Glutamatergic neuron (in vitro differentiated cells): ENCODE results near the gene ZFAND3. TPM values are rescaled to one million over a fixed set of nuclear protein-coding genes. Genes with fewer than 3 reads are reported as not detected.

Experiments used
- DNase-seq: peaks from one replicate; pipeline ENCODE4 v3.0.0; 2022
- H3K27ac Mint-ChIP-seq: one replicate; pipeline ENCODE4 v1.8.0; 2020; ENCODE audit warnings: mild to moderate bottlenecking, mixed read lengths, inconsistent platforms; ENCODE audit not compliant: unreplicated experiment
- H3K27me3 Mint-ChIP-seq: one replicate; pipeline ENCODE4 v1.8.0; 2020; ENCODE audit warnings: mild to moderate bottlenecking, moderate library complexity, mixed read lengths, inconsistent platforms; ENCODE audit not compliant: unreplicated experiment
- H3K36me3 Mint-ChIP-seq: one replicate; pipeline ENCODE4 v1.8.0; 2020; ENCODE audit warnings: mild to moderate bottlenecking, mixed read lengths, inconsistent platforms; ENCODE audit not compliant: unreplicated experiment
- H3K4me1 Mint-ChIP-seq: one replicate; pipeline ENCODE4 v1.8.0; 2020; ENCODE audit warnings: mild to moderate bottlenecking, low read depth, mixed read lengths, inconsistent platforms; ENCODE audit not compliant: unreplicated experiment
- H3K4me3 Mint-ChIP-seq: one replicate; pipeline ENCODE4 v1.8.0; 2020; ENCODE audit warnings: mild to moderate bottlenecking, mixed read lengths, inconsistent platforms; ENCODE audit not compliant: unreplicated experiment
- H3K9me3 Mint-ChIP-seq: one replicate; pipeline ENCODE4 v1.8.0; 2020; ENCODE audit warnings: mild to moderate bottlenecking, moderate library complexity, mixed read lengths, inconsistent platforms; ENCODE audit not compliant: unreplicated experiment
- total RNA-seq: library from RNA; stranded (reverse); fragmentation: NEBNext Ultra II Directional; extraction: Animal tissue kit (Norgen Biotek cat#: 25700); gene quantifications from one replicate; pipeline ENCODE4 v1.2.1, GENCODE V29; 2021; ENCODE audit not compliant: unreplicated experiment
- TF ChIP-seq, protein P1 (sequence below): fragments of 200-600 bp; sonication (generic); IDR thresholded peaks from one replicate; pipeline ENCODE4 v1.5.0; 2021; ENCODE audit not compliant: partially characterized antibody, unreplicated experiment

ZFAND3 gene
- total RNA-seq, 1 donor from 2014 or later: 115 TPM

DNA sequence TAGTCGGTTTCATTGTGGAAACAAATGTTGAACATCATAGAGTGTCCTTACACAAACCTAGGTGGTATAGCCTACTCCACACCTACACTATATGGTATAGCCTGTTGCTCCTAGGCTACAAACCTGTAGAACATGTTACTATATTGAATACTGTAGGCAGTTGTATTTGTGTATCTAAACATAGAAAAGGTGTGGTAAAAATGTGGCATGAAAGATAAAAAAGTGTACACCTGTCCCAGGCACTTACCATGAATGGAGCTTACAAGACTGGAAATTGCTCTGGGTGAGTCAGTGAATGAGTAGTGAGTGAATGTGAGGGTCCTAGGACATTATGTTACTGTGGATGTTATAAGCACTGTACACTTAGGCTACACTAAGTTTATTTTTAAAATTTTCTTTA lies 103.0 kb downstream of the ZFAND3 start:
- H3K9me3 Mint-ChIP-seq: peaks cover 2% of the 10 kb centered on the region
- H3K27ac Mint-ChIP-seq: no peak overlapping the region
- H3K4me3 Mint-ChIP-seq: no peak overlapping the region
- peaks cover 9% of the 10 kb centered on the region for H3K4me1 Mint-ChIP-seq
- H3K36me3 Mint-ChIP-seq: no peaks in the 10 kb centered on the region
- DNase-seq: no peak
- TF ChIP-seq, protein P1, sequence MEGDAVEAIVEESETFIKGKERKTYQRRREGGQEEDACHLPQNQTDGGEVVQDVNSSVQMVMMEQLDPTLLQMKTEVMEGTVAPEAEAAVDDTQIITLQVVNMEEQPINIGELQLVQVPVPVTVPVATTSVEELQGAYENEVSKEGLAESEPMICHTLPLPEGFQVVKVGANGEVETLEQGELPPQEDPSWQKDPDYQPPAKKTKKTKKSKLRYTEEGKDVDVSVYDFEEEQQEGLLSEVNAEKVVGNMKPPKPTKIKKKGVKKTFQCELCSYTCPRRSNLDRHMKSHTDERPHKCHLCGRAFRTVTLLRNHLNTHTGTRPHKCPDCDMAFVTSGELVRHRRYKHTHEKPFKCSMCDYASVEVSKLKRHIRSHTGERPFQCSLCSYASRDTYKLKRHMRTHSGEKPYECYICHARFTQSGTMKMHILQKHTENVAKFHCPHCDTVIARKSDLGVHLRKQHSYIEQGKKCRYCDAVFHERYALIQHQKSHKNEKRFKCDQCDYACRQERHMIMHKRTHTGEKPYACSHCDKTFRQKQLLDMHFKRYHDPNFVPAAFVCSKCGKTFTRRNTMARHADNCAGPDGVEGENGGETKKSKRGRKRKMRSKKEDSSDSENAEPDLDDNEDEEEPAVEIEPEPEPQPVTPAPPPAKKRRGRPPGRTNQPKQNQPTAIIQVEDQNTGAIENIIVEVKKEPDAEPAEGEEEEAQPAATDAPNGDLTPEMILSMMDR: no peak
- H3K27me3 Mint-ChIP-seq: no peaks in the 10 kb centered on the region

DNA sequence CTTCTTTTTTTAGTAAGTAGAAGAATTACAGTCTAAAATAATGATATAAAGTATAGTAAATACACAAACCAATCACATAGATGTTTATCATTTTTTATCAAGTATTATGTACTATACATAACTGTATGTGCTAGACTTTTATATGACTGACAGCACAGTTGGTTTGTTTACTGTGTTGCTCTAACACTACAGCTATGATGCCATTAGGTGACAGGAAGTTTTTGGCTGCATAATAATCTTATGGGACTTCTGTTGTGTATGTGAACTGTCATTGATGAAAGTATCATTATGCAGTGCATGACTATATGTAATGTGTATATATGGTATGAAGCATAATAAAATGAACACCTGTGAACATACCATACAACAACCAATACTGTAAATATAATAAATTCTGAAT lies 104.0 kb downstream of the ZFAND3 start:
- DNase-seq: no peak
- H3K9me3 Mint-ChIP-seq: peaks cover 2% of the 10 kb centered on the region
- no peak overlapping the region for H3K27ac Mint-ChIP-seq
- no peaks in the 10 kb centered on the region for H3K27me3 Mint-ChIP-seq
- H3K4me3 Mint-ChIP-seq: no peak overlapping the region
- no peaks in the 10 kb centered on the region for H3K36me3 Mint-ChIP-seq
- TF ChIP-seq, protein P1: no peak
- peaks cover 13% of the 10 kb centered on the region for H3K4me1 Mint-ChIP-seq

DNA sequence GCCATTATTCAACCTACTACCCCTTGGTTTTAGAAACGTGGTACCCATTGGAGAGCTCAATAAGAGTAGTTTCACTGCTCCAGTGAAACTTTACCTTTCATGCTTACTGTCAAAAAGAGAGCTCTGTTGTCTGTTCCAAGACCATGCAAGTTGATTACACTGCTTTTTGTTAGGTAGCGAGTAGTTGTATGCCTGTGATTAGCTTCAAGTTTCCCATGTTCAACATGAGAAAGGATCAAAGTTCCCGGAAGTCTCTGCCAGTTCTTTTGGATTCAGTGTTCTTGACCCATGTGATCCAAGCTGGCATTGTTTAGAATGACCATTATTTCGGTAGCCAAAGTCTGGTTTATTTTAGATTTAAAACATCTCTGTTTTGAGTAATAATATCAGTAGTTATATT lies 107.1 kb downstream of the ZFAND3 start:
- Mint-ChIP-seq H3K36me3 (no peaks in the 10 kb centered on the region), H3K4me3 (no peak overlapping the region), H3K4me1 (peaks cover 9% of the 10 kb centered on the region), H3K9me3 (peaks cover 2% of the 10 kb centered on the region), H3K27me3 (no peaks in the 10 kb centered on the region), H3K27ac (no peak overlapping the region)
- DNase-seq: no peak
- TF ChIP-seq, protein P1: no peak

DNA sequence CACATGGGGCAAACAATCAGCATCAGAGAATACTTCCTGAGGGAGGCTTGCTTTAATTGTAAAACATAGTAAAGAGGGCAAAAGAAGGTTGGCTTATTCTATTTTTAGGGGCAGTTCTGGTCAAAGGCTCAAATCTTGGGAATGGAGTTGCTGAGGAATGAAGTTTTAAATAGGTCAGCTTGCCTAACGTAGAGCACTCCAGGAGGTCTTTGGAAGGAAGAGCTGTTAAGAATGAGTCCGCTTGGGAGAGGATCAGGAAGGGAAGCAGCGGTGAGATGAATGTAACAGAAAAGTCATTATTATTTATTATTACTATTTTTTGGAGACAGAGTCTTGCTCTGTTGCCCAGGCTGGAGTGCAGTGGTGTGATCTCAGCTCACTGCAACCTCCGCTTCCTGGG lies 108.7 kb downstream of the ZFAND3 start:
- no peaks in the 10 kb centered on the region for H3K36me3 Mint-ChIP-seq
- TF ChIP-seq, protein P1: no peak
- no peak overlapping the region for H3K4me3 Mint-ChIP-seq
- no peak overlapping the region for H3K27ac Mint-ChIP-seq
- peaks cover 2% of the 10 kb centered on the region for H3K9me3 Mint-ChIP-seq
- no peak for DNase-seq
- peaks cover 9% of the 10 kb centered on the region for H3K4me1 Mint-ChIP-seq
- H3K27me3 Mint-ChIP-seq: no peaks in the 10 kb centered on the region

DNA sequence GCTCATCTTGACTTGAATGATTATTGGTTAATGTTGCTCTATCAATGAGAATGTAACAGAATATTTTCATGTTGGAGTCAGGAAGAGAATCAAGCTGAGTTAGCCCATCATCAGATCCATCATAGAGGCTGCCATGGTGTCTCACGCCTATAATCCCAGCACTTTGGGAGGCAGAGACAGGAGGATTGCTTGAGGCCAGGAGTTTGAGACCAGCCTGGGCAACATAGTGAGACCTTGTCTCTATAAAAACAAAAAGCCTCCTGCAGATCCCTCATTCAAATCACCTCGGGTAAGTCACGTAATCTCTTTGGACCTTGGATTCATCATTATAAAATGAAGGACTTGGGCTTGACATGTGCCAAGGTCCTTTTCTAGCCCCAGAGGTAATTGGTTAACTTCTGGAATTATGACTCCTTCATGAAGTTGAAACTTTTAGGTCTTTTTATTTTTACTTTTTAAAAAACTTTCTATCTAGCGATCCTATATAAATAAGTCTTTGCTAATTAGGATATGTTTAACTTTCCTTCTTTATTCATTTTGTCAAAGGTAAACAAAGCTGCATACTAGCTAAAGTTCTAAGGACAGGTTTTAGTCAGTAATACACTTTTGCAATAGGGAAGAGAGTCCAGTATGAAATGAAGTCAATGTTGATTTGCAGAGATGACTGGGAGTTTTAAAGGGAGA lies 110.9 kb downstream of the ZFAND3 start:
- no peaks in the 10 kb centered on the region for H3K36me3 Mint-ChIP-seq

More for the DNA sequence above, 110.9 kb downstream of the ZFAND3 start:
- no peaks in the 10 kb centered on the region for H3K27me3 Mint-ChIP-seq
- H3K4me3 Mint-ChIP-seq: no peak overlapping the region
- DNase-seq: no peak
- peaks cover 9% of the 10 kb centered on the region for H3K4me1 Mint-ChIP-seq
- TF ChIP-seq, protein P1: no peak
- H3K9me3 Mint-ChIP-seq: peaks cover 2% of the 10 kb centered on the region
- no peak overlapping the region for H3K27ac Mint-ChIP-seq
